Pancreas (tissue), 10 donors: ENCODE data around the gene EZH2. TPM values are rescaled to one million over a fixed set of nuclear protein-coding genes. Genes with fewer than 3 reads are reported as not detected.

ENCODE experiments used
- ATAC-seq, 4 donors: fragments of 200-7000 bp; cut with Tn5 transposase; one replicate each; pipeline versions ENCODE4 v1.8.0 to v1.9.1; 2020; ENCODE audit warnings: mild to moderate bottlenecking in 4 of 4, moderate library complexity in 4 of 4
- DNase-seq, 6 donors: peaks; one replicate each; pipeline ENCODE4 v3.0.0-alpha.2; 2020
- FAIRE-seq: peaks from 2 replicates; lab custom pipeline; 2012; peaks lifted over from hg19 to GRCh38; lab: Jason Lieb, UNC
- H3K27ac ChIP-seq, 4 donors: fragments of 200-600 bp; sonication (generic); 1 replicate in 3 of 4; 2 replicates in 1 of 4; pipeline versions ENCODE4 v1.5.0 to v1.8.0; 2020
- H3K27me3 ChIP-seq, 4 donors: fragments of 200-600 bp; one replicate each; pipeline ENCODE4 v1.8.0; 2021
- H3K36me3 ChIP-seq, 3 donors: fragments of 200-600 bp; sonication (generic) in 1 of 3; one replicate each; pipeline versions ENCODE4 v1.5.0 to v1.8.0; 2020 to 2021
- H3K4me1 ChIP-seq, 3 donors: fragments of 200-600 bp; one replicate each; pipeline ENCODE4 v1.8.0; 2021
- H3K4me3 ChIP-seq, 4 donors: fragments of 200-600 bp; sonication (generic) in 2 of 4; one replicate each; pipeline versions ENCODE4 v1.5.0 to v1.8.0; 2020 to 2021
- H3K9me3 ChIP-seq, 4 donors: fragments of 200-600 bp; one replicate each; pipeline ENCODE4 v1.8.0; 2021
- CTCF ChIP-seq, 4 donors: fragments of 200-600 bp; sonication (generic) in 3 of 4; IDR thresholded peaks; one replicate each; pipeline versions ENCODE4 v1.5.0 to v1.8.0; 2021; ENCODE audit warnings: antibody characterized with exemption in 4 of 4
- WGBS, 2 donors: extraction: QIAGEN DNeasy Blood & Tissue Kit; methylation state at CpG; one replicate each; pipeline ENCODE4 v1.1.7; 2013; 5-methylcytosine and 5-hydroxymethylcytosine counted together
- intact Hi-C, 3 donors: fragments of 100-400 bp; cut with DNase I; formaldehyde crosslinking; loops; one replicate each; pipeline versions ENCODE4 v1.11.1 to v1.14.2; 2022
- polyA plus RNA-seq, 2 donors: library from polyadenylated mRNA; stranded (reverse); fragments of 200-250 nt; gene quantifications; one replicate each; pipeline ENCODE4 v1.2.3, GENCODE V29; 2013
- total RNA-seq, 6 donors: library from RNA; stranded (reverse); fragmentation: NEBNext Ultra II Directional in 4 of 6; extraction: Animal tissue kit (Norgen Biotek cat#: 25700) in 4 of 6; gene quantifications; one replicate each; pipeline versions ENCODE4 v1.2.1 to v1.2.4, GENCODE V29; 2021 to 2023
- donor health status: healthy with polysubstance abuse.
- donor health status: DM: no; HTN: no; CAD: no; lungs with moderate emphysema.
- donor health status: DM: no; HTN: no; CAD: no.
- donor health status: control.
- donor health status: control.
- donor health status: Bipolar disorder and iron deficiency.
- donor health status: DM: yes; HTN: yes; CAD: no.
- donor health status: DM: no; HTN: no; CAD: no.
- donor health status: DM: no; HTN: no; CAD: no.
- donor health status: DM: yes; HTN: yes; CAD: no.

The EZH2 gene
- total and polyA plus RNA-seq, 8 donors = 2.4 to 4.3 (median 3.2) TPM

GRCh38 chr7:148912151-148912550 is 28.1 kb upstream of the EZH2 start:
- no peak for DNase-seq
- FAIRE-seq = no peak
- no peaks in the 10 kb centered on the region for H3K36me3 ChIP-seq
- intact Hi-C loops = no loop called here
- H3K4me1 ChIP-seq = no peaks in the 10 kb centered on the region
- no peak for TF ChIP-seq CTCF (IDR thresholded peaks at IDR 0.05)
- WGBS, 2 donors = 66 to 73% methylated on average over 4 of the region's 4 CpGs
- no peak for ATAC-seq
- H3K9me3 ChIP-seq = no peaks in the 10 kb centered on the region
- no peaks in the 10 kb centered on the region for H3K27me3 ChIP-seq
- no peak overlapping the region for H3K4me3 ChIP-seq
- H3K27ac ChIP-seq = no peak overlapping the region

GRCh38 chr7:148911626-148912025 is 27.5 kb upstream of the EZH2 start:
- no peak for TF ChIP-seq CTCF (IDR thresholded peaks at IDR 0.05)
- Histone ChIP-seq H3K36me3 (no peaks in the 10 kb centered on the region), H3K4me1 (no peaks in the 10 kb centered on the region), H3K4me3 (no peak overlapping the region), H3K27ac (no peak overlapping the region), H3K27me3 (no peaks in the 10 kb centered on the region), H3K9me3 (no peaks in the 10 kb centered on the region)
- DNase-seq (no peak), ATAC-seq (no peak), FAIRE-seq (no peak)
- intact Hi-C loops = no loop called here
- 87 to 91% methylated on average over 1 of the region's 1 CpG for WGBS, 2 donors

GRCh38 chr7:148909568-148909967 is 25.5 kb upstream of the EZH2 start:
- intact Hi-C loops = no loop called here
- TF ChIP-seq CTCF (IDR thresholded peaks at IDR 0.05) = no peak
- H3K36me3 ChIP-seq = no peaks in the 10 kb centered on the region
- H3K4me3 ChIP-seq = no peak overlapping the region
- no peaks in the 10 kb centered on the region for H3K4me1 ChIP-seq
- no peaks in the 10 kb centered on the region for H3K9me3 ChIP-seq
- FAIRE-seq (no peak), ATAC-seq (no peak), DNase-seq (no peak)
- WGBS, 2 donors = 71 to 88% methylated on average over 5 of the region's 5 CpGs
- no peaks in the 10 kb centered on the region for H3K27me3 ChIP-seq
- H3K27ac ChIP-seq = no peak overlapping the region

DNA sequence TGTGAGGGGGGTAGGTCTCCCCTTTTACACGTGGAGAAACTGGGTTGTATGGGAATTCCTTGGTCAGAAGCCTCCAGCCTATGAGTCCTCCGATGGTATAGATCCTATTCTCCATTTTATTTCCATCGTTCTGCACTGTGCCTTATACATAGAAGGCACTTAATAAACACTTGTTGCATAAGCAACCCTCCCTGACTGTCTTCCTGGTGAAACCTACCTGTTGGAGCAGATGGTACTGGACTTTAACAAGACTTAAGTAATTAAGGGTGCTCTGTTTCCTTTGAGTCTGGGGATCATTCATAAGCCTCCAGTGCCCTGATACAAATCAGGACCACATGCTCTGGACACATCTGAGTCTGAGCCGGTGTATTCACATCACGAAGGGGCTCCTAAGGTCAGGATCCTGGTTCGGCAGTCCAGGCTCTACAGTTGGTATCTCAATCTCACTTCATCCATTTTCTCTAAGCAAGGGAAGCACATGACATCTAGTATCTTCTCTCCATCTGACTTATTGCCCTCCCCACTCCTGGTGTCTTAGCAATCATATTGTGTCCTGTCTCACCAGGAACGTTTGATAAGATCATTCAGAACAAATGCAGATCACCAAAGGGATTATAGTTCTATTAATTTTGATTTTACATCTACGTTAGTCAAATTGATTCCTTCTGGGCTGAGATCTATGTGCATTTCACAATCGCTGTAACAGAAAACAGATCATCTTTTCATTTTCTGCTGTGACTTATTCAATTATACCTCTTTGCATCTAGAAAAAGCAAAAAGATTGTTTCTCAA is 22.8 kb upstream of the EZH2 start:
- FAIRE-seq (no peak), ATAC-seq (no peak), DNase-seq (no peak)
- Histone ChIP-seq H3K4me1 (no peaks in the 10 kb centered on the region), H3K36me3 (no peaks in the 10 kb centered on the region), H3K27me3 (no peaks in the 10 kb centered on the region), H3K9me3 (no peaks in the 10 kb centered on the region), H3K4me3 (no peak overlapping the region), H3K27ac (no peak overlapping the region)
- WGBS, 2 donors = 66 to 78% methylated on average over 9 of the region's 9 CpGs
- no peak for TF ChIP-seq CTCF (IDR thresholded peaks at IDR 0.05)
- intact Hi-C loops = no loop called here

DNA sequence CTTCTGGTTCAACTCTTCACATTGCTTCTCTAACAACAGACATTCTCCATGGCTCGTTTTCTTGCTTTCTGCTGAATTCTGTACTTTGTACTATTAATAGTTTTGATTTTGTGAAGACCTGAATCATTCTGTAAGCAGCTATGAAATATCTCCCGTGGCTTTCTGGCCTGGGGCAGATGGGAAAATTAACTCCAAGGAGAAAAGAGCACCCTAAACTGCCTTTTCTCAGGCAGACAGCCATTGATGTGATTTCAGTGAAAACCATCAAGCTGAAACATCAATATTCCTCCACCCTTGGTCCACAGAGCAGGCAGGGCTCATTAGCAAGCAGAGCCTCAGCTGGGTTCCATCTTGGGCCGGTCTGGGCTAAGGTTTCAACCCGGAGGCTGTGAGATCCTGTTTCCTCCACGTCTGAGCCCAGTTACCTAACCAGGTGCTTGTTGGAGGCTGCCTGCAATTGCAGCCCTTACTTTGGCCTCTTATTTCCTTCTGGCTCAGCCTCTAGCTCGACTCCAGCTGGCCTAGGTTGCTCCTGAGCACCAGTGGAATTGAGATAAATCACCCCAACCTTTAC is 21.1 kb upstream of the EZH2 start:
- no peak for ATAC-seq
- H3K36me3 ChIP-seq = no peaks in the 10 kb centered on the region
- intact Hi-C loops = no loop called here
- no peak for FAIRE-seq
- WGBS, 2 donors = 37 to 42% methylated on average over 6 of the region's 6 CpGs
- H3K9me3 ChIP-seq = no peaks in the 10 kb centered on the region
- no peak for TF ChIP-seq CTCF (IDR thresholded peaks at IDR 0.05)
- H3K27ac ChIP-seq = no peak overlapping the region
- no peak overlapping the region for H3K4me3 ChIP-seq
- H3K27me3 ChIP-seq = no peaks in the 10 kb centered on the region
- DNase-seq = no peak
- no peaks in the 10 kb centered on the region for H3K4me1 ChIP-seq
